ENCODE data around the gene TRDN.

- TF ChIP-seq CTCF (IDR thresholded peaks at IDR 0.05), result peak; percentile 34 to 67 (median 53)
- TF ChIP-seq POLR2A (IDR thresholded peaks at IDR 0.05), result no peak
Observed at GRCh38 chr6:123415844-123416468, 220.8 kb downstream of the TRDN start.

Measured in esophagus squamous epithelium (tissue), 4 donors.